Tibial nerve (tissue), 3 donors: ENCODE data around the gene TIMM17A.

Source experiments
- CTCF ChIP-seq, 5 experiments: fragments of 200-600 bp in 3 of 5; fragments of 450-650 bp in 2 of 5; sonication (generic) in 3 of 5; IDR thresholded peaks; one replicate each; pipeline ENCODE4 v1.5.1; 2016 to 2019; ENCODE audit warnings: antibody characterized with exemption in 5 of 5, mild to moderate bottlenecking in 3 of 5, moderate library complexity in 2 of 5
- POLR2A ChIP-seq, 2 donors: fragments of 450-650 bp; IDR thresholded peaks; one replicate each; pipeline ENCODE4 v1.6.1; 2017; ENCODE audit warnings: antibody characterized with exemption in 2 of 2, mild to moderate bottlenecking in 2 of 2, moderate library complexity in 2 of 2

GRCh38 chr1:201945863-201946223, 9.5 kb upstream of the TIMM17A start:
- TF ChIP-seq CTCF (IDR thresholded peaks at IDR 0.05): no peak
- no peak for TF ChIP-seq POLR2A (IDR thresholded peaks at IDR 0.05)
